Inflammatory macrophage treated with lipopolysaccharide for 1 hour (primary cell): ENCODE data around the gene ZNF407.
A peak's percentile ranks its signal among the peaks of the same experiment; 100 is the strongest.

Source experiments
- DNase-seq, 2 donors: peaks; one replicate each; pipeline ENCODE4 v3.0.0-alpha.2; 2020 to 2022

Gene ZNF407

DNA sequence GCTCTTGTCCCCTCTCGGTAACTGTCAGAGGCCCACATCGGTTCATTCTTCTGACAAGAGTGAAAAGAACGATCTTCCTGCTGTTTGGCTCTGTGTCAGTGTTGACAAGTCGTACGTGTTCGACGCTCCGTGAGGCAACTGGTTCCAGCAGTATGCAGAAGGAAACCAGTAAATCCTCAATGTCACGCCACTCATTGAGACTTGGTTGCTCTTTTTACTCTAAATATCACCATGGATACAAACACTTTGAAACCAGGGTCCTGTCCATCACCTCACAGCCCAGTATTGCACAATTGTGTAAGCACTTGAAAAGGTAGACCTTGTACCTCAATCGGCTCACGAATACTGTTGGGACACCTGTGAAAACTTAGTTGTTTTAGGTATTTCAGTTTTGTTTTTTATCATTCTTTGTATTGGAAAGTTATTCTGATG, 136.4 kb downstream of the ZNF407 start:
- DNase-seq, result no peak

DNA sequence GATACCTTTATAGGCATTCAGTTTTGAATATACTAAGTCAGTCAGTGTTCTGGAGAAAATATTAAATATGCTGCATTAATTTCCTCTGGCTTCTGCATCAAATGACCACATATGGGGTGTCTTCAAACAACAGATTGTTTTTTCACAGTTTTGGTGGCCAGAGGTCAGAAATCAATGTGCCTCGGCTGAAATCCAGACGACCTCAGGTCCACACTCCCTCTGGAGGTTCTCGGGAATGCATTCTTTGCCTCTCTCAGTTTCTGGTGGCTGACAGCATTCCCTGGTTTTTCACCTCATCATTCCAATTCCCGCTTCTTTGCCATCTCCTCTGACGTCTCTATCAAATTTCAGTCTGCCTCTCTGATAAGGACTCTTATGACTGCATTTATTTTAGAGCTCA, 142.3 kb downstream of the ZNF407 start:
- no peak for DNase-seq

DNA sequence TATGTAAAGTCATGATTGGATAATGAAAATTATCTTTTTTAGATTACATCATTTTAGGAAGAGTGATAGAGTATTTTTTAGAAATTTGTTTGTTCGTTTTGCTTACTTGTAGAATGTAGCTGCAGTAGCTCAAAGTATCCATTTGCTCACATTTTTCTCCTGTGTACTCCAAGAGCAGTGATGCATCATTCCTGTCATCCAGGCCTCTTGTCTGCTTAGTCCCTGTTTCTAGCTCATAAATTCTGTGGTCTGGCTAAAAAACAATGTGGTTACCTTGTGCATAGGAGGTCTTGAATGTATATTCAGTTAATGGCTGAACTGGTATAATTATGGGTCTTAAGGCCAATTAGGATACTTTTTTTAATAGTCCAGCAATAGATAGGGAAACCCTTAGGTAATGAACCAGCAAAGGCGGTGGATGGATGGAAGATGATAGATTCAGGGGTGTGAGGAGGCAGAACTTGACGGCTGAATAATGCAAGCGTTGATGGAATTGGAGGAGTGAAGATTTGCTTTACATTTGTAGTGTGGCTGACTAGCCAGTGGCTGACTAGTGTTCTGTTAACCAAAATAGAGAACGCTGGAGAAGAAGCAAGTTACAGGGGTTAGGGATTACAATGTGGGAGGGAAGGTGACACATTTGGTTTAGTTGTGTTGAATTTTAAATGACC, 145.0 kb downstream of the ZNF407 start:
- DNase-seq, result no peak

DNA sequence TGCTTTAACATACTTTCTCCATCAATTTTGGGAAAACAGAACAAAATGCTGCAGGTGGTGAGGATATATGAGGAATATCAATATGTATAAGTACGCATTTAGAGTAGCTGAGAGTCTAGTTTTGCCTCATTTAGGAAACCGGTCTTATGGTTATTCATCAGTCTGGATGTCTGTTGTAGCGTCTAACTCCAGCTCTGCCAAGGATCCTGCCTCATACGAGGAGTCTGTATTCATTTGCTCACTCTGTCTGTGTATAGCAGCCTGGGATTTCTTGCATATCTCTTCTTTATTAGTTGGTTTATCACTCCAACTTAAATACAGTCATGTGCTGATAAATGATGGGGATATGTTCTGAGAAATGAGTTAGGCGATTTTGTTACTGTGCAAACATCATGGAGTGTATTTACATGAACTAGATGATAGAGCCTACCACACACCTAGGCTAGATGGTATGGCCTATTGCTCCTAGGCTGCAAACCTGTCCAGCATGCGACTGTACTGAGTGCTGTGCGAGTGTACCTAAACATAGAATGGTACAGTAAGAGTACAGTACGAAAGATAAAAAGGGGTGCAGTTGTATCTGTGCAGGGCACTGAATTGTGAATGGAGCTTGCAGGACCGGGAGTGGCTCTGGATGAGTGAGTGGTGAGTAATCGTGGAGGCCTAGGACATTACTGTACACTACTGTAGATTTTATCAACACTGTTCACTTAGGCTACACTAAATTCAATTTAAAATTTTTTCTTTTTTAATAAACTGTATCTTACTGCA, 148.1 kb downstream of the ZNF407 start:
- DNase-seq, result no peak

DNA sequence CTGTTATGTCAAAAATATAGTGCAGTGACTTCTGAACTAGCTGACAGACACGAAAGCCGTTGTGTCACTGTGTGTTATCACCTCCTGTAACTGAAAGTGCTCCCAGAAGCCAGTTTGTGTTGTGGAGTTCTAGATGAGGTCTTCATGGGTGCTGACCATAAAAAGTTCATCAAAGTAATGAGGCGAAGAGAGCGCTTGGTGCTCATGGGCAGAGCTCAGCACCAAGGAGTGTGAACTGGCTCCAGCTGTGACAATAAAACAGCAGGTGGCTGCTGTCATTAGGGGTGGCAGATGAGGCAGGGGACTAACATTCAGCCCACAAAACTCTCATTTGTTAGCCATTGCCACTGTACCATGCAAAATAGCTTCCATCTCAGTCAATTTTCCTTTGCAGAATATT, 151.1 kb downstream of the ZNF407 start:
- DNase-seq, result no peak

DNA sequence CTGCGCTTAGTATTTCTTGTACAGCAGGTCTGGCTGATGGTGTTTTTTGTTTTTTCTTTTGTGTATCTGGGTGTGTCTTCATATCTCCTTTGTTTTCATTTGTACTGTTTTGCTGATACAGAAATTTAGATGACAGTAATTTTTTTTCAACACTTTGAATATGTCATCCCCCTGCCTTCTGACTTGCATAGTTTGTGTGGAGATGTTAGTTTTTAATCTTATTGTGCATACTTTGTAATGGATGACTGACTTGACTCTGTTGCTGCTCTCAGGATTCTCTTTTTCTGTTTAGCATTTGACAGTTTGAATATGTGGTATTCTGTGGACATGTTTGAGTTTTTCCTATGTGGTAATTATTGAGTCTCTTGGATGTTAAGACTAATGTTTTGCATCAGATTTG, 161.3 kb downstream of the ZNF407 start:
- DNase-seq, result no peak

DNA sequence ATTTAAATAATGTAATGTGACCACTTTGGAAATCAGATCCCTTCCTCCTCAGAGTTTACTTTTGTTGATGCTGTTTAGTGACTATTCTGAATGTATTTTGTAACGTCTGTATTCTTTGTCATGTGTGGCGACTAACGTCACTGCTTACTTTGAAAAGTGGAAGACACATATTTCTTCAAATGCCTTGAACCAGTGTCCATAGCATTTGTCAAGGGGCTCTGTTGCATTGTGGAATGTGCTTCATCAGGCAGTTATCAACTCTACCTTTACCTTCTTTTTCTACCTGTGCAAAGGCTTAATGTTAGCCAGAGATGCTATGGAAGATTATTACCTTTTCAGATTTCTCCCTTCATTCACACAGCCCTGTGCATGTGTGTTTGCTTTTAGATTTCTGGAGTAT, 162.4 kb downstream of the ZNF407 start:
- no peak for DNase-seq

DNA sequence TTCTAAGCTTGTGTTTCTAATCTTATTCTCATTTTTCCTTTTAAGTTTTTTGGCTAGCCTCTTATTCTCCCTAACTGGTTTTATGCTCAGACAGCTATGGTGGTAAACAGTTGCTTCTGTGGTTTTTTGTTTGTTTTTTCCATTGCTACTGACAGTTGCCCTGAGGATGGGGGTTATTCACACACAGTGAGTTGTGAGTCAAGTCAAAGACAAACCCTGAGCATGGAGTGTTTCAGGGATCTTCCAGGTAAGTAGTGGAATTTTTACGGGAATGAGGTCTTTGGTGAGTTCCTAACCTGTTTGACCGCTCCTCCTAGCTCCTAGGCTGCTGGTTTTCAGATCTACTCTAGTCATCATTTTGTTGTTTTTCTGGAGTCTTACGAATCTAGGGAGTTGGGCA, 162.8 kb downstream of the ZNF407 start:
- DNase-seq, result no peak

DNA sequence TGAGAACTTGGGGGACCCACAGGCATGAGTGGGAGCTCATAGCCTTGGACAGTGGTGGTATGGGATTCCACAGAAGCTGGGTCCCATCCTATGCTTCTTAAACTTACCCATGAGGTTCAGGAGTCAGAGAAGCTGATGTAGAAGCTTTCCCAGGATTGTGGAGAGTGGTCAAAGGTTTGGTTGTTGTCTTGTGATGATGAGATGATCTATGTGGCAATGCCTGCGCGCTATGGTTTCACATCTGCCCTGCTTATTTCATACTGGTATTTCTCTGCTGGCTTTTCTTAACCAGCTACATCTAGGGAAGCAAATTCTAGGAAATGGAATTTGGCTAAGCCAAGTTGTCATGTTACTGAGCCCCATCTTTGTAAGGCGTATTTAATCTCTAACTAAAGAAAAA, 168.6 kb downstream of the ZNF407 start:
- peak; percentile 11 to 56 for DNase-seq

DNA sequence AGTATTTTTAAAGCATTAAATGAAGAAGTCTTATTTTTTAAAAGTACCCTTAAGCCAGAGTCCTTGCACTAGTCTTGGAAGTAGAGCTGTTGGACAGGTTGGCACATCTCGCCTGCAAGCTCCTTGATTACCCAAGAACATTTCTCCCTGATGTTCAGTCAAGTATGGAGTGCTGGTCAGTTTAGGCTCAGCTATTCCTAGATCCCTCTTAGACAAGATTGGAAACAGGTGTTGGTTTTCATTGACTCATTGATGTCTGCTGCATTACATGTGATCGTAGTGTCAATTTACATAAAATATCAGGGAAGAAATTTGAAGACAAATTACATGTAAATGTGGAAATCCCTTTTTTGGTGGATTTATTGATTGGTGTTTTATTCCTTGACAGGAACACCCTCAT, 170.4 kb downstream of the ZNF407 start:
- no peak for DNase-seq

DNA sequence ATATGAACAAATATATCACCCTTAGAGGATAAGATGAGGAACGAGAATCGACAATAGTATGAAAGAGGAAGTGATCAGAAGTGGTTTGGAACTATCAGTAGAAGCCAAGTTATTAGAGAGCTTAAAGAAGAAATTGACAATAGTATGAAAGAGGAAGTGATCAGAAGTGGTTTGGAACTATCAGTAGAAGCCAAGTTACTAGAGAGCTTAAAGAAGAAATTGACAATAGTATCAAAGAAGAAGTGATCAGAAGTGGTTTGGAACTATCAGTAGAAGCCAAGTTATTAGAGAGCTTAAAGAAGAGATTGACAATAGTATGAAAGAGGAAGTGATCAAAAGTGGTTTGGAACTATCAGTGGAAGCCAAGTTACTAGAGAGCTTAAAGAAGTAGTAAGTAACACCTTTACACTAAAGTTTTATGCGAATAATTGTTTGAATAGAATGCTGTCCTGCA, 175.5 kb downstream of the ZNF407 start:
- DNase-seq, result no peak

DNA sequence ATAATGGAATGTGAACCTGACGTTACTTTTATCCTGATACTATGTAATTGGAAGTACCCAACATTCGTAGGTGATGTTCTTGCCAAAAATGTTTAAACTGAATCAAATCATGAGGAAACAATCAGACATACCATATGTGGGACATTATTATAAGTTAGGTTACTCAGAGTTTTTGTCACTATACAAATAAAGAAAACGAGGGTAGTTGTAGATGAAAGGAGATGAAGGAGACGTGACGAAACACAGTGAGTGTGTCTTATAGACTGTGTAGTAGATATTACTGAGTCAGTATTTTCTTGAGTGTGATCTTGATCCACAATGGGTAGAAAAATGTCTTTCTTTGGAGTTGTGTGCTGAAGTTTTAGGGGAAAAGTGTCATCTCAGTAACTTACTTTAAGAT, 176.8 kb downstream of the ZNF407 start:
- DNase-seq, result no peak

DNA sequence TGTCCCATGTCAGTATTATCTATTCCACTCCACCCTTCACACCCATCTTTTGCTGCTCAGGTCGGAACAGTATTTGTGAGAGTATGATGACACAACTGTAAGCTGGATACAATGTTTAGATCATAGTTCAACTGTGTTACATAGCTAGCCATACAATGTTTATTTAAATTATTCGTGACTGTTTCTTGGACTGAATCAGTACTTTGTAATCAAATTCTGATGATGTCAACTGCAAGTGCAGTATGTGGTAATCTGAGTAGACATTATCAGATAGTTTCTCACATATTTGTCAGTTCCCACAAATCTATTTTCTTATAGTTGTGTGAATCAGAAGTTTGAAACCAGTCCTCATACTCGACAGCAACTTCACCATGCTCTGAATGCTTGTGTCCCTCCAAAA, 177.6 kb downstream of the ZNF407 start:
- no peak for DNase-seq

DNA sequence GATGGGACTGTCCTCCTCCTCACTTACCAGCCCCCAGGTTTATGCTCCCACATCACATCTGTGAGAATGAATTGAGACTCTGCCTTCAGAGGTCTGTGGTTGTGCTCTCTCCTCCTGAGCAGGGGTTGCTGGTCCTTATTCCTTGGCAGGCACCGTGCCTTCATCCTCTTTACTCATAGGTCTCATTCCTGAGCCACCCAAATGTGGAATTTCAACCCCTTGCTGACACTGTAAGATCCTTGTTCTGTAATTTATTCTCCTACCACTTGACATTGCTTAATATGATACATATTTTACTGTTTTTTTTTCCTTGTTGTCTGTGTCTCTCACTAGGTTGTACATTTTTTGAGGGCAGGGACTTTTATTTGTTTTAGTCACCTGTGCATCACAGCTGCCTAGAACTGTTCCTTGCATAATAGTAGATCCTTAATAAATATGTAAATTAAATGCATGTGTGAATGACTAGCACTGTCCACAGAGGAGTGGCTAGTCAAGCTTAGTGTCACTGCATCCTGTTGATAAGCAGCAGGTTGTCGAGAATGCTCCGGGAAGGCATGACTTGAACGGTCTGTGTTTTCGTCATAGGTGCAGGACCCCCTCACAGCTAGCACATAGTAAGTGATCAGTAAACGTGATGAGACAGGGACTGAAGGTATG, 180.6 kb downstream of the ZNF407 start:
- DNase-seq, result no peak

DNA sequence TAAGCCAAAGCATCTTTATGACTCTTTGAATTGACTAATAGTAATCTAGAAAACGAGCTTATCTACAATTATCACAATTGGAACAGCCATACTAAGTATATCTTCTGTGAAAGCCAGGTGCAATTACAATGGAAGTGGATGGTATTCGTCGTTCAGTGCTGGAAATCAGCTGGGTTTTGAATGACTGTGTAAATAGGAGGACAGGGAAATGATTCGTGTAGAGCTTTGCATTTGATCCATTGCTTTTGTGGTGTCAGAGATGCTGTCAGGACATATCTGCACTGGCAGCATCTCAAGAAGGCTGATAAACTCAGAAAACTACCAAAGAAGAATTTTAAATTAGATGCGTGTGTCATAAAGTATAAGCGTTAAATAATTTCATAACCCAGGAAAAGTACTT, 187.1 kb downstream of the ZNF407 start:
- DNase-seq, result no peak

DNA sequence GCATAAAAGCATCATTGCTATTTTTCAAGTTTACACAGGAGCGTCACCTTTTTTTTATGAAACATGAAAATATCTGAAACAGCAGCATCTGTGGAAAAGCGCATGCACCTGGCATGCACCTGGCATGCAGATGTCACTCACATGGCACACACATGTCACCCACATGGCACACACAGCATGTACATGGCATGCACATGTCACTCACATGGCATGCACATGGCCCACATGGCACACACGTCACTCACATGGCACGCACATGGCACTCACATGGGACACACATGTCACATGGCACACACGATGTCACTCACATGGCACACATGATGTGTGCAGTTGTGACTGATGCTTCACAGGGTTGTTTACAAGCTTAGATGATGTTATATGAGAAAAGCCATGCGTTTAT, 188.0 kb downstream of the ZNF407 start:
- DNase-seq, result no peak

DNA sequence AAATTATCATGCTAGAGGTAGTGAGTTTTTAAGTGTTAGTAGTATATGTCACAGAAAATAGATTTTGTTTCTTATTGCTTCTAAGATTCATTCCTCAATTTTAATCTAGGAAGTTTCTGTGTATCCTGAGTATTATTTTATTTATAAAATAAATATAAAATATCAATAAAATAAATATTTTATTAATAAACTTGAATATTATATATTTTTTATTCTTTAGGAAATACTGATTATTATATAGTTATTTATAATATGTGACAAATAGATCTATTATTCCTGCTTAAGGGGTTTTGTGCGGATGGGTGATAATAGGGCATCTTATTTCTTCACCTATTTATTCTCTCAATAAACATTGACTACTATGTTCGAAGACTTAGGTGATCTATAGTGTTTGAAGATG, 191.0 kb downstream of the ZNF407 start:
- DNase-seq, result no peak

DNA sequence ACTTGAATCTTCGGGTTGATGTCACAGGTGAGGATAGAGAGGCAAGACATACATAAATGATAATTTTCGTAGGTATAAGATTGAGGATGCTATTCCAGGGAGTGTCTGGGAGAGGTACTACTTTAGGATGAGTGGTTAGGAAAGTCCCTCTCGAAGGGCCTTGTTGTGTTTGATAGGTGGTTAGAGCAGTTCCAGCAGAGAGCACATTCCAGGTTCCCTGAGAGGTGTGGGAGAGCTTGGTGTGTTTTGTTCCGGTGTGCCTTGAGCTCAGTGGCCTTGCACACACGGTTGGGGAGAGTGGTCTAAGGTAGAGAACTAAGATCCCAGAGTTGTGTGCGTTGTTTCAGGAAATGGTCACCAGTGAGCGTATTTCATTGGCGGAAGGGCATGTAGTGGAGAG, 191.4 kb downstream of the ZNF407 start:
- DNase-seq, result no peak

DNA sequence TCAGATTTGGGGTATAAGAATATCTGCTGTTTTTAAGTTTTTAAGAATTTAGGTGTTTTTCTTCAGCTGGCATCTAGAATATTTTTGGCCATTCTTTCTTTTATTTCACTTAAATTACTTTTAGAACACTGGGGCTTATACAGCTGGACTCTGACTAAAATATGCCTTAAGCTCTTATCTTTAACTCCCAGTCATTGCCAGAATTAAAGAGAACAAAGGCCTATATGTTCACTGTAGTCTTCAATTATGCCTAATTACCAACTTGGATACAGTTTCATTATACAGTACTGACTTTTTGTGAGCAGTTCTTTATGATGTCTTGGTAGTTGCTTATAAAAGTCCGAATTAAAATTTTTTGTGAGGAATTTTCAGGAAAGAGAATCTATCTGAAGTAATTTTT, 192.8 kb downstream of the ZNF407 start:
- DNase-seq, result no peak

DNA sequence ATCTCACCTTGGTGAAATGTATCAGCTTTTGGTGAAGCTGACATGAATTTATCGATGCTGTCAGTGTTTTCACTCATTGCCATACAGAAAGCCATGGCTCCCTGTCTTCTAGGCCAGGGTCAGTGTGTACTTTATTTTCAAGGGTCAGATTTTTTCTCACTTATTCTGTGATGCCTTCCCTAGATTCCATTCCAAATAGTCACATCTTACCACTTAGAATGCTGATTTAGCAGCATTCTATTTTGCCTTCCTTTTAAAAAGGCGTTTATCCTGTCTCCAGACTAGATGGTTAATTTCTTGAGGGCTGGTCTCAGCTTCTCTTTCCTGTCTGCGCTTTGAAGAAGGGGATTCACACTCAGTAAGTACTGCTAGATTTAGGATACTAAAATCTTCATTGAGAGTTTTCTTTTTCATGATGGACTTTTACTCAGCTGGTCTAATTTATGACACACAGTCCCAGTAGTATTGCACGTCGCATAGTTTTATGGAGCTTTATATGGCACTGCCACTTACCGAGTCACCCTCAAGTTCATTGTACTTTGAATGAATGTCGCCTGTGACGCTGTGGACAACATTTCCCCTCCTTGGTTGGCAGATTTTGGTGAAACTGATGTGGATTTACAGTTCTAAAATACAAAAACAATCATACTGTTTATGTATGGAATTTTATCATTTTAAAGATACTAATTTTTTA, 194.0 kb downstream of the ZNF407 start:
- DNase-seq, result no peak

DNA sequence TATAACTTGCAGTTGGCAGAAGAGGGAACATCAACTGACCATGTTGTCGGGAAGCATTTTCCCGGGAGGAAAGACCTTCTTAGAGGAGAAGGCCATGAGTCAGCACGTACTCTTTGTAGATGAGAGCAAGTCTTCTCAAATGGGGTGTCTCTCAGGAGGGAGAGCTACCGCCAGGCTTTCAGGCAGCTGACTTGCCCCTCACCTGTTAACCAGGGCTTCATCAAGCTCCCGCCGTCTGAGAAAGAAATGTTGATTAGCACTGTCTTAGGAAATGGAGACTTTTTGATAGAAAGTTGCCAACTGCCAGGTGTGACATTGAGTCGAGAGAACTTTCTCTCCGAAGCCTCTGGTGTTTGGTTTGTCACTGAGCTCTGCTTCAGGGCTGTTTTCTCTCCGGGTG, 196.1 kb downstream of the ZNF407 start:
- no peak for DNase-seq

DNA sequence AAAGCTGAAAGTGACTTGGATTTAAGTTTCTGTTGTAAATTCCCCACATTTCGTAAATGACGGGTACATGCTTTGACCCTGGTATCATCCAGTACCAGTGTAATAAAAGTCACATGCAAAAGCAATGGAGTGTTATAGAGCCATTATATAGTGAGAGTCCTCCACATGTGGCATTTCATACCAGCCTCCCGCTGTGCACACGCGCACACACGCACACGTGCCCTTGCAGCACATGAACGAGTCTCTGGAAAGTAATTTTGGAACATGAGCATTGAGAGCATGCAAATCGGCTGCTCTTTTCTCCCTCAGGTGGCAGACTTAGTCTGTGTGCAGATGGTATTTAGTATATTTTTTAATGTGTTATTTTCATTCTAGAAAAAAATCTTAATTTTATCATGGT, 198.1 kb downstream of the ZNF407 start:
- no peak for DNase-seq

DNA sequence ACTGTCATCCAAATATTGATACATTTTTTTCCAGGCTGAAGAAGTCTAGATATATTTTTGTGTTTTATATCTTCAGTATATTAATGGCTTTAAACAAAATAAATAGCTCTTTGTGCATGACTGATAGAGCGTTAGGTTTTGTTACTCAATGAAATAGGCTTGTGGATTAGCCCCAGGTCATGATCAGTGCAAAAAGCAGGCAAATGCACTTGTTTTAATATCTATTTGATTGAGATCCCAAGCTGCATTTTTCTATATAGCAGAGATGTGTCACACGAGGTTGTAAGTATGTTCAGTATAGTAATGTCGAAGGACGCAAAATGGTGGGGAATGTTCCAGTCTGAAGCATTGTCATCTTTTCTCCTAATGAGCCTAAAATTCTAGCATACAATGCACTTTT, 198.5 kb downstream of the ZNF407 start:
- DNase-seq, result no peak
